K562 (cell line): Measurements from ENCODE around the gene KLHDC7B. TPM values are rescaled to one million over a fixed set of nuclear protein-coding genes. Genes with fewer than 3 reads are reported as not detected.

Experiments used
- ARNT ChIP-seq, 2 experiments: fragments of 450-650 bp; IDR thresholded peaks; 2 replicates each; pipeline ENCODE4 v1.6.1; 2016; ENCODE audit warnings: mild to moderate bottlenecking in 1 of 2
- BRD9 ChIP-seq: fragments of 450-650 bp; IDR thresholded peaks from 2 replicates; pipeline ENCODE4 v1.6.1; 2018; ENCODE audit warnings: low read depth; ENCODE audit not compliant: partially characterized antibody
- CHD2 ChIP-seq: IDR thresholded peaks from 2 replicates; pipeline ENCODE4 v1.6.1; 2011; ENCODE audit warnings: low read depth, low read length
- GABPA ChIP-seq: fragments of 200-800 bp; sonication (Bioruptor generic); conservative IDR thresholded peaks from 2 replicates; pipeline ENCODE4 v1.6.1; 2016; ENCODE audit warnings: low read depth, missing genetic modification characterization, missing compliant biosample characterization
- MYBL2 ChIP-seq, 2 experiments: fragments of 450-650 bp in 1 of 2; sonication (generic) in 1 of 2; formaldehyde crosslinking in 1 of 2; IDR thresholded peaks; 2 replicates each; pipeline versions ENCODE4 v1.6.1 to v1.8.1; 2017 to 2022; ENCODE audit warnings: borderline replicate concordance in 1 of 2, inconsistent platforms in 1 of 2, low read depth in 1 of 2, mild to moderate bottlenecking in 1 of 2, missing genetic modification reagents in 1 of 2, moderate library complexity in 1 of 2
- MYC ChIP-seq, 2 experiments: fragments of 250-450 bp in 1 of 2; sonication (Bioruptor Pico) in 1 of 2; IDR thresholded peaks; 2 replicates each; pipeline versions ENCODE4 v1.5.1 to v1.6.1; 2012 to 2021; ENCODE audit warnings: low read depth in 2 of 2, borderline replicate concordance in 1 of 2, improper control_type of control experiment in 1 of 2, low read length in 1 of 2, mild to moderate bottlenecking in 1 of 2, moderate library complexity in 1 of 2
- NEUROD1 ChIP-seq: fragments of 150-350 bp; IDR thresholded peaks from 2 replicates; pipeline ENCODE4 v1.6.1; 2014; ENCODE audit warnings: borderline replicate concordance, low read length, low read depth; ENCODE audit not compliant: partially characterized antibody
- POLR2G ChIP-seq: fragments of 200-400 bp; formaldehyde crosslinking; IDR thresholded peaks from 2 replicates; pipeline ENCODE4 v1.6.1; 2017; ENCODE audit warnings: low read depth, mild to moderate bottlenecking, antibody characterized with exemption, low read length, moderate library complexity
- RNF2 ChIP-seq: sonication (generic); IDR thresholded peaks from 2 replicates; pipeline ENCODE4 v1.6.1; 2016
- SP2 ChIP-seq: IDR thresholded peaks from 2 replicates; pipeline ENCODE4 v1.6.1; 2011; ENCODE audit warnings: mild to moderate bottlenecking, low read depth, low read length, moderate library complexity; ENCODE audit not compliant: poor library complexity, severe bottlenecking; ENCODE audit errors: extremely low read depth
- SRF ChIP-seq, 2 experiments: fragments of 250-450, 450-650 bp in 1 of 2; sonication (Bioruptor Pico) in 1 of 2; sonication (generic) in 1 of 2; formaldehyde crosslinking; IDR thresholded peaks; 2 replicates each; pipeline versions ENCODE4 v1.5.0 to v1.5.1; 2020 to 2022; ENCODE audit warnings: mild to moderate bottlenecking in 1 of 2, missing genetic modification reagents in 1 of 2
- ZC3H4 ChIP-seq: sonication (generic); formaldehyde crosslinking; IDR thresholded peaks from 2 replicates; pipeline ENCODE4 v1.9.0; 2021; ENCODE audit warnings: missing genetic modification reagents, borderline replicate concordance
- ZNF431 ChIP-seq: sonication (generic); formaldehyde crosslinking; IDR thresholded peaks from 2 replicates; pipeline ENCODE4 v1.8.0; 2022; ENCODE audit warnings: mild to moderate bottlenecking, missing genetic modification reagents
- ZNF695 ChIP-seq: fragments of 450-650 bp; formaldehyde crosslinking; IDR thresholded peaks from 2 replicates; pipeline ENCODE4 v1.4.0; 2020; ENCODE audit warnings: mild to moderate bottlenecking, moderate library complexity
- polyA plus RNA-seq, 8 experiments: library from polyadenylated mRNA; depleted of rRNA in 4 of 8; stranded (reverse) in 5 of 8; unstranded in 3 of 8; fragments of >200 nt; fragmentation: Nextera tagmentation in 2 of 8; fragmentation: Illumina TruSeq in 1 of 8; extraction: Ambion mirVana in 2 of 8; extraction: Trizol in 1 of 8; gene quantifications; 2 replicates each; pipeline versions ENCODE4 v1.2.1 to v1.2.3, GENCODE V29; 2011 to 2014; ENCODE audit warnings: inconsistent platforms in 1 of 8, missing spikeins in 1 of 8
- total RNA-seq, 7 experiments: library from RNA; depleted of rRNA in 6 of 7; stranded (reverse); fragments of >200 nt in 6 of 7; fragmentation: Illumina TruSeq in 2 of 7; extraction: Trizol in 2 of 7; gene quantifications; 2 replicates each; pipeline versions ENCODE4 v1.2.1 to v1.2.3, GENCODE V29; 2011 to 2021; ENCODE audit warnings: low replicate concordance in 1 of 7
- TF ChIP-seq, protein P1 (sequence below): fragments of 450-650 bp; IDR thresholded peaks from 2 replicates; pipeline ENCODE4 v1.6.1; 2016; ENCODE audit warnings: antibody characterized with exemption
- TF ChIP-seq, protein P2 (sequence below): fragments of 250-450 bp; sonication (Bioruptor Pico); IDR thresholded peaks from 2 replicates; pipeline ENCODE4 v1.8.0; 2022; ENCODE audit warnings: moderate library complexity, mild to moderate bottlenecking, inconsistent platforms
- TF ChIP-seq, protein P3 (sequence below): fragments of 450-650 bp; IDR thresholded peaks from one replicate; pipeline ENCODE4 v1.6.1; 2018; ENCODE audit warnings: mild to moderate bottlenecking, moderate library complexity; ENCODE audit not compliant: partially characterized antibody
- TF ChIP-seq, protein P4 (sequence below): fragments of 450-650 bp; IDR thresholded peaks from 2 replicates; pipeline ENCODE4 v1.6.1; 2016

The KLHDC7B gene
- total and polyA plus RNA-seq, 9 of the 15 experiments (the other 6 are each of a cell fraction or from before 2014, with no cell fraction given), result 0.04 to 0.22 (median 0.05) TPM; not detected in 4

DNA sequence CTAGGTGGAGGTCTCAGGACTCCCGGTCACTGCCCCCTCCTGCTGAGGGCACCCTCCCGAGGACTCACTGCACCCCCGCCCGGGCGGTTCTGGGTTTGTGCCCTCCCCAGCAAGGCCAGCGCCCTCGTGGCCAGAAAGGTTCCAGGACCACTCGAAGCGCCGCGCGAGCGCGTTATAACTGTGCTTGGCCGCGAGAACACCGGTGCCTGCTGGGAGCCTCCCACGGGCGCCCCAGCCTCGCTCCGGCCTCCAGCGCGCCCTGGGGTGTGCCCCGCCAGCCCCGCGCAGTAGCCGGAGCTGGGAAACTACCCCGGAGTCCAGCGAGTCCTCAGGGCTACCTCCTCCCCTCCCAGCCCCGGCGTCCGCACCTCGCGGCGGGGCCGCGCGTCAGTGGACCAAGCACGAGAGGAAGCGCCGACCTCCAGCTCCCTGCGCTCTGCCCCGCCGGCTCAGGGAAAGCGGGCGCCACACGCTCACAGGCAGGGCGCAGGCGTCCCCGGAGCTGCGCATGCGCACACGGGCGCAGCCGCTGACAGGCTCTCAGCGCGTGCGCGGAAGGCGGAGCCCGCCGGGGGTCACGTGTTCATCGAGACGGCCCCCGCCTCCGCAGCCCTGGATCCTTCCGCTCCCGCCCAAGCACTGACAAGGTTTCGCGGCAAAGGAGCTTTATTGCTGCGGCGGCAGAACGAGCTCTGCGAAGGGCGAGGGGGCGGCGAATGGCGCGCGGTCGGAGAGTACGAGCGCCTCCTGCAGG is 20.4 kb upstream of the KLHDC7B start, which contains the start of gene SCO2 (continued):
- peak; percentile 73; the same call in 1 of the 2 replicates for TF ChIP-seq ZNF431 (CRISPR knock-in tag)
- TF ChIP-seq MYC (IDR thresholded peaks at IDR 0.05; ENCODE audit: low read depth, low read length), result peak; percentile 66
- TF ChIP-seq MYC (CRISPR knock-in tag; IDR thresholded peaks at IDR 0.05; ENCODE audit: borderline replicate concordance, low read depth), result peak; percentile 75; the same call in 1 of the 2 replicates
- peak; percentile 77 for TF ChIP-seq CHD2
- peak; percentile 93 for TF ChIP-seq POLR2G
- TF ChIP-seq ZC3H4 (CRISPR knock-in tag), result no peak
- TF ChIP-seq ZNF695 (CRISPR knock-in tag), result no peak
- no peak for TF ChIP-seq BRD9
- no peak for TF ChIP-seq GABPA (tag)
- TF ChIP-seq SP2, result no peak
- TF ChIP-seq SRF (CRISPR knock-in tag; IDR thresholded peaks at IDR 0.05), result no peak
- TF ChIP-seq NEUROD1, result no peak
- TF ChIP-seq, protein P1, sequence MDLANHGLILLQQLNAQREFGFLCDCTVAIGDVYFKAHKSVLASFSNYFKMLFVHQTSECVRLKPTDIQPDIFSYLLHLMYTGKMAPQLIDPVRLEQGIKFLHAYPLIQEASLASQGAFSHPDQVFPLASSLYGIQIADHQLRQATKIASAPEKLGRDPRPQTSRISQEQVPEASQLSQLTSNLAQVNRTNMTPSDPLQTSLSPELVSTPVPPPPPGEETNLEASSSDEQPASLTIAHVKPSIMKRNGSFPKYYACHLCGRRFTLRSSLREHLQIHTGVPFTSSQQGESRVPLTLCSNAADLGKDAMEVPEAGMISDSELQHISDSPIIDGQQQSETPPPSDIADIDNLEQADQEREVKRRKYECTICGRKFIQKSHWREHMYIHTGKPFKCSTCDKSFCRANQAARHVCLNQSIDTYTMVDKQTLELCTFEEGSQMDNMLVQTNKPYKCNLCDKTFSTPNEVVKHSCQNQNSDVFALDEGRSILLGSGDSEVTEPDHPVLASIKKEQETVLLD, result peak; percentile 97
- TF ChIP-seq MYBL2 (IDR thresholded peaks at IDR 0.05; ENCODE audit: low read depth), result no peak
- no peak for TF ChIP-seq MYBL2 (CRISPR knock-in tag; IDR thresholded peaks at IDR 0.05; ENCODE audit: borderline replicate concordance)
- TF ChIP-seq, protein P2, sequence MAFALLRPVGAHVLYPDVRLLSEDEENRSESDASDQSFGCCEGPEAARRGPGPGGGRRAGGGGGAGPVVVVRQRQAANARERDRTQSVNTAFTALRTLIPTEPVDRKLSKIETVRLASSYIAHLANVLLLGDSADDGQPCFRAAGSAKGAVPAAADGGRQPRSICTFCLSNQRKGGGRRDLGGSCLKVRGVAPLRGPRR, result no peak
- no peak for TF ChIP-seq ARNT (IDR thresholded peaks at IDR 0.05)
- TF ChIP-seq, protein P3, sequence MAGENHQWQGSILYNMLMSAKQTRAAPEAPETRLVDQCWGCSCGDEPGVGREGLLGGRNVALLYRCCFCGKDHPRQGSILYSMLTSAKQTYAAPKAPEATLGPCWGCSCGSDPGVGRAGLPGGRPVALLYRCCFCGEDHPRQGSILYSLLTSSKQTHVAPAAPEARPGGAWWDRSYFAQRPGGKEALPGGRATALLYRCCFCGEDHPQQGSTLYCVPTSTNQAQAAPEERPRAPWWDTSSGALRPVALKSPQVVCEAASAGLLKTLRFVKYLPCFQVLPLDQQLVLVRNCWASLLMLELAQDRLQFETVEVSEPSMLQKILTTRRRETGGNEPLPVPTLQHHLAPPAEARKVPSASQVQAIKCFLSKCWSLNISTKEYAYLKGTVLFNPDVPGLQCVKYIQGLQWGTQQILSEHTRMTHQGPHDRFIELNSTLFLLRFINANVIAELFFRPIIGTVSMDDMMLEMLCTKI, result no peak
- TF ChIP-seq RNF2, result no peak
- TF ChIP-seq, protein P4, sequence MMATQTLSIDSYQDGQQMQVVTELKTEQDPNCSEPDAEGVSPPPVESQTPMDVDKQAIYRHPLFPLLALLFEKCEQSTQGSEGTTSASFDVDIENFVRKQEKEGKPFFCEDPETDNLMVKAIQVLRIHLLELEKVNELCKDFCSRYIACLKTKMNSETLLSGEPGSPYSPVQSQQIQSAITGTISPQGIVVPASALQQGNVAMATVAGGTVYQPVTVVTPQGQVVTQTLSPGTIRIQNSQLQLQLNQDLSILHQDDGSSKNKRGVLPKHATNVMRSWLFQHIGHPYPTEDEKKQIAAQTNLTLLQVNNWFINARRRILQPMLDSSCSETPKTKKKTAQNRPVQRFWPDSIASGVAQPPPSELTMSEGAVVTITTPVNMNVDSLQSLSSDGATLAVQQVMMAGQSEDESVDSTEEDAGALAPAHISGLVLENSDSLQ, result peak; percentile 47
